AG04449 (cell line): ENCODE data around the gene TP73.

Experiments used
- CTCF ChIA-PET: fragments of 350-600 bp; formaldehyde crosslinking; extraction: SDS; loops from one replicate; lab custom pipeline; 2021; ENCODE audit warnings: antibody characterized with exemption; lab: Yijun Ruan, JAX
- POLR2A ChIA-PET: fragments of 400-600, 350-600 bp; formaldehyde crosslinking; extraction: SDS; loops from one replicate; lab custom pipeline; 2020; ENCODE audit warnings: antibody characterized with exemption, inconsistent platforms; lab: Yijun Ruan, JAX
- DNase-seq: peaks from one replicate; pipeline ENCODE4 v3.0.0-alpha.2; 2010; ENCODE audit warnings: low read depth, low spot score
- H3K4me3 ChIP-seq: 2 replicates; pipeline ENCODE4 v1.5.1; 2011; ENCODE audit warnings: low read depth, mild to moderate bottlenecking, control low read depth, low read length
- CTCF ChIP-seq: IDR thresholded peaks from one replicate; pipeline ENCODE4 v1.5.1; 2011; ENCODE audit warnings: mild to moderate bottlenecking, moderate library complexity, low read length, control low read depth, inconsistent platforms; ENCODE audit not compliant: insufficient read depth; ENCODE audit errors: missing control alignments

The TP73 gene

GRCh38 chr1:3632298-3632697 is 20.0 kb upstream of the TP73 start:
- ChIA-PET CTCF (interaction anchor here (1.6 to 7.0 kb wide), 2 partner anchors 12 to 180 kb away, joined by 5 to 43 read pairs; no protein-coding TSS in a partner anchor), POLR2A (no interaction called here)
- no peak for TF ChIP-seq CTCF
- no peak overlapping the region for H3K4me3 ChIP-seq
- DNase-seq = no peak

- ChIA-PET POLR2A (no interaction called here), CTCF (interaction anchor here (1.6 to 7.0 kb wide), 2 partner anchors 13 to 180 kb away, joined by 5 to 43 read pairs; no protein-coding TSS in a partner anchor)
- no peak overlapping the region for H3K4me3 ChIP-seq
- DNase-seq = no peak
- TF ChIP-seq CTCF = no peak
Observed at GRCh38 chr1:3632716-3633343, 19.5 kb upstream of the TP73 start.

- H3K4me3 ChIP-seq = no peak overlapping the region
- no peak for TF ChIP-seq CTCF
- no peak for DNase-seq
- POLR2A ChIA-PET = no interaction called here
- CTCF ChIA-PET = interaction anchor here (1.6 to 7.0 kb wide), 2 partner anchors 14 to 181 kb away, joined by 5 to 43 read pairs; no protein-coding TSS in a partner anchor
Observed at GRCh38 chr1:3633344-3634058, 18.8 kb upstream of the TP73 start.

- no peak overlapping the region for H3K4me3 ChIP-seq
- CTCF ChIA-PET = interaction anchor here (7.0 kb wide), 1 partner anchor 14 kb away, joined by 43 read pairs; no protein-coding TSS in a partner anchor
- no peak for TF ChIP-seq CTCF
- no peak for DNase-seq
- POLR2A ChIA-PET = no interaction called here
Observed at GRCh38 chr1:3634059-3634800, 18.1 kb upstream of the TP73 start.

GRCh38 chr1:3636080-3636479 is 16.2 kb upstream of the TP73 start:
- no peak overlapping the region for H3K4me3 ChIP-seq
- ChIA-PET CTCF (interaction anchor here (1.4 to 1.6 kb wide), 3 partner anchors 14 to 17 kb away, joined by 4 to 12 read pairs (median 6); no protein-coding TSS in a partner anchor), POLR2A (no interaction called here)
- no peak for TF ChIP-seq CTCF
- no peak for DNase-seq

GRCh38 chr1:3636531-3636930 is 15.8 kb upstream of the TP73 start:
- H3K4me3 ChIP-seq = no peak overlapping the region
- POLR2A ChIA-PET = no interaction called here
- no peak for TF ChIP-seq CTCF
- CTCF ChIA-PET = interaction anchor here (1.4 to 1.6 kb wide), 2 partner anchors 14 to 17 kb away, joined by 4 to 6 read pairs; no protein-coding TSS in a partner anchor
- no peak for DNase-seq
